Astrocyte (in vitro differentiated cells and primary cell): ENCODE measurements around the gene LAP3.

ENCODE experiments used
- CTCF ChIP-seq: IDR thresholded peaks from 2 replicates; pipeline ENCODE4 v1.5.1; 2011; ENCODE audit warnings: low read depth, mild to moderate bottlenecking, inconsistent platforms, low read length, moderate library complexity; ENCODE audit not compliant: insufficient read depth
- EZH2 ChIP-seq: IDR thresholded peaks from 2 replicates; pipeline ENCODE4 v1.6.1; 2012; ENCODE audit warnings: mild to moderate bottlenecking, low read length, inconsistent platforms; ENCODE audit not compliant: insufficient read depth

- TF ChIP-seq CTCF (no peak), EZH2 (no peak)
Measured at GRCh38 chr4:17583941-17584340, 6.9 kb downstream of the LAP3 start.
